ENCODE measurements around the gene ANGPTL8. TPM values are rescaled to one million over a fixed set of nuclear protein-coding genes. Genes with fewer than 3 reads are reported as not detected.

ANGPTL8 gene
- total and polyA plus RNA-seq, 9 of the 15 experiments (the other 6 are each of a cell fraction or from before 2014, with no cell fraction given) = not detected

DNA sequence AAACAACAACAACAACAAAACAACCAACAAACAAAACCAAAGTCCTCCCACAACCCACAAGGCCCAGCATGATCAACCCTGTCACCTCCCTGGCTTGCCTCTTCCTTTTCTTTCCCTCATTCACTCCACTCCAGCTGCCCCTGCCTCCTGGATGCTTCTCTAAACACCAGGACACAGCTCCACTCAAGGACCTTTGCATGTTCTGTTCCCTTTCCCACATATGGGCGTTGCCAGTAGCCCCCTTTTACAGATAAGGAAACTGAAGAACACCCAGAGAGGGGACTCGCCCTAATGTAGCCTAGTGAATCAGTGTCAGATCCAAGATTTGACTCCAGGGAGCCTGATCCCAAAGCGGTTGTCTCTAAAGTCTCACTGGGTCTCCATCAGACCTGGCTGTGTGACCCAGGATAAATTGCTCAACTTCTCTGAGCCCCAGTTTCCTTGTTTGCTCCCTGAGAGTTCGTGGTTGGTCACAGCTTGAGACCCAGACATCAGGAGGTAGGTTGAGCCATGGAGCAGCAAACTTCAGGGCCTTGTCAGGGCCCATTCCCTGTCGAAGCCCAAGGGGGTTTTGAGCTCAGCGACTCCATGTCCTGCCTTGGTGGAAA, 25.9 kb downstream of the ANGPTL8 start:
- FAIRE-seq = no peak
- peak overlapping the region in 1 of 2 experiments; percentile 82; a peak in 2 of 4 replicates for H3K9ac ChIP-seq (ENCODE audit: insufficient read depth in 1 of 2, low read depth in 2 of 2, low read length in 2 of 2)
- no peaks in the 10 kb centered on the region for H3K9me1 ChIP-seq (ENCODE audit: control insufficient read depth, insufficient read depth, low read length)
- no TSS peak for BruUV-seq (replicated peaks)
- H3K27ac ChIP-seq (ENCODE audit: extremely low read depth, low read depth, low read length) = no peak overlapping the region
- DNase-seq (ENCODE audit: extremely low read depth in 1 of 4, low spot score in 3 of 4) = peak in 3 of 4 experiments; percentile 2 to 8 (median 5)
- no peak overlapping the region for H3K4me2 ChIP-seq (ENCODE audit: insufficient read depth, low read length)
- ChIA-PET CTCF (ENCODE audit: low intra/inter-chr PET ratio) (no interaction called here), POLR2A (interaction anchor here (1.4 kb wide), 1 partner anchor 34 kb away, joined by 3 read pairs; no protein-coding TSS in a partner anchor)
- H4K20me1 ChIP-seq (replicated peaks; ENCODE audit: control insufficient read depth, insufficient read depth, low read length) = 0 out of 2 replicates have a peak, but pooled peaks cover 3% of the 10 kb centered on the region
- no peak overlapping the region for H3K4me3 ChIP-seq
- no peak overlapping the region for H2AFZ ChIP-seq (ENCODE audit: low read depth, low read length)
- H3K27me3 ChIP-seq (ENCODE audit: control insufficient read depth in 2 of 2, insufficient read depth in 2 of 2, low read length in 2 of 2) = no peaks in the 10 kb centered on the region; a peak in 1 of 5 replicates
- no peaks in the 10 kb centered on the region for H3K36me3 ChIP-seq (ENCODE audit: control insufficient read depth, insufficient read depth, low read length)
- no peaks in the 10 kb centered on the region for H3K79me2 ChIP-seq (ENCODE audit: control insufficient read depth, insufficient read depth, low read length)
- peaks cover 10 to 26% of the 10 kb centered on the region in 2 experiments; a peak in 3 of 5 replicates for H3K4me1 ChIP-seq (replicated peaks in 1 of 2; ENCODE audit: control insufficient read depth in 2 of 2, insufficient read depth in 2 of 2, low read length in 2 of 2)
- in situ Hi-C loops (cut with MboI) = no loop called here
- 27% methylated on average over 6 of the region's 6 CpGs for WGBS (ENCODE audit: insufficient coverage, low coverage, missing lambda C conversion rate)
- no peak for ATAC-seq
- intact Hi-C loops (cut with micrococcal nuclease) = no loop called here
- H3K9me3 ChIP-seq (replicated peaks; ENCODE audit: control insufficient read depth, insufficient read depth, low read depth, low read length) = no peaks in the 10 kb centered on the region
- TF ChIP-seq, protein P1, sequence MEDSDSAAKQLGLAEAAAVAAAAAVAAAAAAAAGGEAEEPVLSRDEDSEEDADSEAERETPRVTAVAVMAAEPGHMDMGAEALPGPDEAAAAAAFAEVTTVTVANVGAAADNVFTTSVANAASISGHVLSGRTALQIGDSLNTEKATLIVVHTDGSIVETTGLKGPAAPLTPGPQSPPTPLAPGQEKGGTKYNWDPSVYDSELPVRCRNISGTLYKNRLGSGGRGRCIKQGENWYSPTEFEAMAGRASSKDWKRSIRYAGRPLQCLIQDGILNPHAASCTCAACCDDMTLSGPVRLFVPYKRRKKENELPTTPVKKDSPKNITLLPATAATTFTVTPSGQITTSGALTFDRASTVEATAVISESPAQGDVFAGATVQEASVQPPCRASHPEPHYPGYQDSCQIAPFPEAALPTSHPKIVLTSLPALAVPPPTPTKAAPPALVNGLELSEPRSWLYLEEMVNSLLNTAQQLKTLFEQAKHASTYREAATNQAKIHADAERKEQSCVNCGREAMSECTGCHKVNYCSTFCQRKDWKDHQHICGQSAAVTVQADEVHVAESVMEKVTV (CRISPR knock-in tag; IDR thresholded peaks at IDR 0.05) = no peak
- TF ChIP-seq ESRRB (CRISPR knock-in tag; IDR thresholded peaks at IDR 0.05; ENCODE audit: borderline replicate concordance) = no peak
- TF ChIP-seq ELF2 (CRISPR knock-in tag; IDR thresholded peaks at IDR 0.05) = no peak
- no peak for TF ChIP-seq IRF1 (CRISPR knock-in tag; IDR thresholded peaks at IDR 0.05; ENCODE audit: borderline replicate concordance)
- TF ChIP-seq ATF4 (CRISPR knock-in tag; IDR thresholded peaks at IDR 0.05) = no peak
- TF ChIP-seq GMEB1 (CRISPR knock-in tag; IDR thresholded peaks at IDR 0.05) = no peak
- no peak for TF ChIP-seq PURB (CRISPR knock-in tag; IDR thresholded peaks at IDR 0.05; ENCODE audit: low read depth)
- no peak for TF ChIP-seq HIVEP1 (CRISPR knock-in tag; IDR thresholded peaks at IDR 0.05)
- TF ChIP-seq TRIM24 (IDR thresholded peaks at IDR 0.05) = no peak
- TF ChIP-seq PHB2 (IDR thresholded peaks at IDR 0.05; ENCODE audit: low read depth) = no peak
- TF ChIP-seq NR0B1 (IDR thresholded peaks at IDR 0.05; ENCODE audit: partially characterized antibody) = no peak
- TF ChIP-seq ILF3 (IDR thresholded peaks at IDR 0.05; ENCODE audit: borderline replicate concordance) = no peak
- TF ChIP-seq POLR2A (conservative IDR thresholded peaks at IDR 0.05) = no peak
- TF ChIP-seq GTF2F1 (IDR thresholded peaks at IDR 0.05; ENCODE audit: low read depth, low read length) = no peak
- no peak for TF ChIP-seq SIN3A (IDR thresholded peaks at IDR 0.05; ENCODE audit: borderline replicate concordance in 2 of 2, control insufficient read depth in 1 of 2, low read depth in 2 of 2, low read length in 2 of 2)

Measured in K562 (cell line).